ENCODE data around the gene EPB41L3.

DNA sequence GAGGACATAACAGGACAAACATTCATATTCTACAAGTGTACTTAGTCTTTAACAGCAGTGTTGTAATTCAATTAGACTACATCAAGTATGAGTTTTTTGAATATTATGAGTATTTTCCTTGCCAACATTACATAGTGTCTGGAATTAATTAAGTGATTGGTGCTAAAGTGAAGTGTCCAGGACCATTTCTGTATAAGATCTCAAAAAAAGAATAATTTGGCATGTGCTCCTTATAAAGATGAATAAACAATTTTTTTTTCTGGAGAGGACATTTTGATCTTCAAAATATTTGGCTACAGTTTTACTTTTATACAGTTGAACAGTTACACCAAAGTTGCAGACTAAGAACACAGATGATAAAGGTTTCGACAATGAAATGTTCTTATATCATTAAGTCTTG is 15.1 kb upstream of the EPB41L3 start:
- TF ChIP-seq POLR2A (IDR thresholded peaks at IDR 0.05; ENCODE audit: low read length) = no peak
- no peak for TF ChIP-seq GATA1 (IDR thresholded peaks at IDR 0.05; ENCODE audit: low read depth, low read length)
